Colonic mucosa (tissue), 4 donors: ENCODE results near the gene LAMTOR1. TPM values are rescaled to one million over a fixed set of nuclear protein-coding genes. Genes with fewer than 3 reads are reported as not detected.

Experiments
- DNase-seq: peaks from one replicate; pipeline ENCODE4 v3.0.0-alpha.2; 2020
- H3K27ac ChIP-seq: fragments of 200-600 bp; one replicate; pipeline ENCODE4 v1.8.0; 2021
- H3K27me3 ChIP-seq: fragments of 200-600 bp; one replicate; pipeline ENCODE4 v1.8.0; 2021
- H3K36me3 ChIP-seq: fragments of 200-600 bp; one replicate; pipeline ENCODE4 v1.8.0; 2021
- H3K4me1 ChIP-seq: fragments of 200-600 bp; one replicate; pipeline ENCODE4 v1.8.0; 2021; ENCODE audit warnings: mild to moderate bottlenecking
- H3K4me3 ChIP-seq: fragments of 200-600 bp; one replicate; pipeline ENCODE4 v1.8.0; 2021
- H3K9ac ChIP-seq, 2 donors: one replicate each; pipeline ENCODE4 v1.7.0; 2013; ENCODE audit warnings: control low read depth in 2 of 2, low read depth in 2 of 2, low read length in 2 of 2
- H3K9me3 ChIP-seq: fragments of 200-600 bp; one replicate; pipeline ENCODE4 v1.8.0; 2021
- intact Hi-C: fragments of 100-400 bp; cut with DNase I; formaldehyde crosslinking; loops from one replicate; pipeline ENCODE4 v1.14.1; 2022
- total RNA-seq, 2 donors: library from RNA; stranded (reverse); fragmentation: NEBNext Ultra II Directional in 1 of 2; extraction: Animal tissue kit (Norgen Biotek cat#: 25700) in 1 of 2; gene quantifications; one replicate each; pipeline ENCODE4 v1.2.1, GENCODE V29; 2021
- TF ChIP-seq, protein P1 (sequence below): fragments of 200-600 bp; IDR thresholded peaks from one replicate; pipeline ENCODE4 v1.8.0; 2022; ENCODE audit warnings: antibody characterized with exemption, mild to moderate bottlenecking
- donor health status: healthy.
- donor health status: DM: no; HTN: no; CAD: no.
- donor health status: DM: no; HTN: no; CAD: no.

The LAMTOR1 gene
- total RNA-seq, 2 donors from 2014 or later, result 84.9 to 93.4 TPM

DNA sequence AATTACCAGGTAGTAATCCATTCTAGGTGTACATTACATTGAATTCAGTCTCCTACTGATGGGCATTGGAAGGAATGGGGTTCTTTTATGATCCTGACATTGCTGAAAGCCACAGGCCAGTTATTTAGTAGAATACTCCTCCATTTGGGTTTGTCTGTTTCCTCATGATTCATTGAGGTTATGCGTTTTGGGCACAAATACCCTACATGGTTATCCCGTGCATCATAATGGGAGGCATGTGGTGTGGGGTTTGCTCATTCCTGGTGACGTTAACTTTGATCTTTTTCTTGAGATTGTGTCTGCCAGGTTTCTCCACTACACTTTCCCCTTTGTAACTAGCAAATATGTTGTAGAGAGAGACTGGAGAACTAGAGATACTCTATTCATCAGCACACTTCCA, 38.0 kb upstream of the LAMTOR1 start:
- Histone ChIP-seq H3K4me3 (no peak overlapping the region), H3K36me3 (no peaks in the 10 kb centered on the region), H3K27ac (no peak overlapping the region), H3K9ac (no peak overlapping the region), H3K27me3 (no peaks in the 10 kb centered on the region), H3K9me3 (no peaks in the 10 kb centered on the region), H3K4me1 (no peaks in the 10 kb centered on the region)
- no peak for DNase-seq
- intact Hi-C loops, result loop anchor here (5.0 kb wide), 1 partner anchor 41 kb away; no protein-coding TSS in a partner anchor
- TF ChIP-seq, protein P1, sequence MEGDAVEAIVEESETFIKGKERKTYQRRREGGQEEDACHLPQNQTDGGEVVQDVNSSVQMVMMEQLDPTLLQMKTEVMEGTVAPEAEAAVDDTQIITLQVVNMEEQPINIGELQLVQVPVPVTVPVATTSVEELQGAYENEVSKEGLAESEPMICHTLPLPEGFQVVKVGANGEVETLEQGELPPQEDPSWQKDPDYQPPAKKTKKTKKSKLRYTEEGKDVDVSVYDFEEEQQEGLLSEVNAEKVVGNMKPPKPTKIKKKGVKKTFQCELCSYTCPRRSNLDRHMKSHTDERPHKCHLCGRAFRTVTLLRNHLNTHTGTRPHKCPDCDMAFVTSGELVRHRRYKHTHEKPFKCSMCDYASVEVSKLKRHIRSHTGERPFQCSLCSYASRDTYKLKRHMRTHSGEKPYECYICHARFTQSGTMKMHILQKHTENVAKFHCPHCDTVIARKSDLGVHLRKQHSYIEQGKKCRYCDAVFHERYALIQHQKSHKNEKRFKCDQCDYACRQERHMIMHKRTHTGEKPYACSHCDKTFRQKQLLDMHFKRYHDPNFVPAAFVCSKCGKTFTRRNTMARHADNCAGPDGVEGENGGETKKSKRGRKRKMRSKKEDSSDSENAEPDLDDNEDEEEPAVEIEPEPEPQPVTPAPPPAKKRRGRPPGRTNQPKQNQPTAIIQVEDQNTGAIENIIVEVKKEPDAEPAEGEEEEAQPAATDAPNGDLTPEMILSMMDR, result no peak

DNA sequence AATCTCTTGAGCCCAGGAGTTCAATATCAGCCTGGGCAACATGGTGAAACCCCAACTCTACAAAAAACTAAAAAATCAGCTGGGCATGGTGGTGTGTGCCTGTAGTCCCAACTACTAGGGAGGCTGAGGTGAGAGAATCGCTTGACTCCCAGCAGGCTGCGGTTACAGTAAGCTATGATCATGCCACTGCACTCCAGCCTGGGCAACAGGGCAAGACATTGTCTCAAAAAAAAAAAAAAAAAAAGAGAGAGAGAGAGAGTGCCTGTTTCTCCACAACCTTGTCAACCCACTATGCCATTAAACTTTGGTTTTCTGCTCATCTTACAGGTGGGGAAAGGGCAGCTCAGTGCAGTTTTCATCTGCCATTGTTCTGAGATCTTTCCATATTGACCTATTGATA, 37.6 kb upstream of the LAMTOR1 start:
- no peak overlapping the region for H3K27ac ChIP-seq
- no peak overlapping the region for H3K9ac ChIP-seq
- H3K4me1 ChIP-seq, result no peaks in the 10 kb centered on the region
- no peaks in the 10 kb centered on the region for H3K27me3 ChIP-seq
- H3K4me3 ChIP-seq, result no peak overlapping the region
- TF ChIP-seq, protein P1, result no peak
- H3K9me3 ChIP-seq, result no peaks in the 10 kb centered on the region
- intact Hi-C loops, result loop anchor here (5.0 kb wide), 1 partner anchor 42 kb away; no protein-coding TSS in a partner anchor
- no peak for DNase-seq
- H3K36me3 ChIP-seq, result no peaks in the 10 kb centered on the region

GRCh38 chr11:72139500-72139899, 36.4 kb upstream of the LAMTOR1 start:
- no peak for DNase-seq
- H3K4me3 ChIP-seq, result no peak overlapping the region
- H3K27me3 ChIP-seq, result no peaks in the 10 kb centered on the region
- H3K9ac ChIP-seq, result no peak overlapping the region
- no peaks in the 10 kb centered on the region for H3K36me3 ChIP-seq
- no peaks in the 10 kb centered on the region for H3K4me1 ChIP-seq
- no peaks in the 10 kb centered on the region for H3K9me3 ChIP-seq
- intact Hi-C loops, result no loop called here
- TF ChIP-seq, protein P1, result no peak
- no peak overlapping the region for H3K27ac ChIP-seq

DNA sequence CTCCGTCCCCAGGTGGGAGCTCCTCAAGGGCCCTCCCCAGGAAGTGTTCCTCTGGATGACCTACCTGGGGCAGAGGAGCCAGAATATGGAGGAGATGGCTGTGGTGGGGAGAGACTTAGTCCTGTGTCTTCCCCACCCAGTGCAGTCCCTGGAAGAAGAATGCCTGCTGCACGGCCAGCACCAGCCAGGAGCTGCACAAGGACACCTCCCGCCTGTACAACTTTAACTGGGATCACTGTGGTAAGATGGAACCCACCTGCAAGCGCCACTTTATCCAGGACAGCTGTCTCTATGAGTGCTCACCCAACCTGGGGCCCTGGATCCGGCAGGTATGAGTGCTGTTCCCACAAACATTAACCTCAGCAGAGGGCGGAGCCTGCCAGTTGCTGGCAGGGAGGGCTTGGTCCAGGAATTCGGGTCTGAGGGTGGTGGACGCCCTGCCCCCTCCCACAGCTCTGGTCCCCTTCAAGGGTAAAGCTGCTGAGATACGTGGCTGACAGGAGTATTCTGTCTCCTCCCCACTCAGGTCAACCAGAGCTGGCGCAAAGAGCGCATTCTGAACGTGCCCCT, 35.8 kb upstream of the LAMTOR1 start:
- Histone ChIP-seq H3K27ac (no peak overlapping the region), H3K9ac (no peak overlapping the region)
- intact Hi-C loops, result no loop called here

GRCh38 chr11:72136684-72137262, 33.7 kb upstream of the LAMTOR1 start:
- Histone ChIP-seq H3K27me3 (no peaks in the 10 kb centered on the region), H3K27ac (no peak overlapping the region), H3K9me3 (no peaks in the 10 kb centered on the region), H3K4me1 (no peaks in the 10 kb centered on the region), H3K36me3 (no peaks in the 10 kb centered on the region), H3K4me3 (no peak overlapping the region), H3K9ac (no peak overlapping the region)
- TF ChIP-seq, protein P1, result no peak
- DNase-seq, result peak; percentile 25
- intact Hi-C loops, result no loop called here

More for the DNA sequence above, 35.8 kb upstream of the LAMTOR1 start:
- Histone ChIP-seq H3K36me3 (no peaks in the 10 kb centered on the region), H3K9me3 (no peaks in the 10 kb centered on the region), H3K27me3 (no peaks in the 10 kb centered on the region), H3K4me3 (no peak overlapping the region), H3K4me1 (no peaks in the 10 kb centered on the region)
- TF ChIP-seq, protein P1, result no peak
- DNase-seq, result no peak
